COLO829 (cell line): ENCODE measurements around the gene PTPN22.

Experiments used
- DNase-seq: peaks from one replicate; pipeline ENCODE4 v3.0.0; 2012; ENCODE audit warnings: low spot score

Gene PTPN22

GRCh38 chr1:113871597-113872113 is at the start of gene PTPN22:
PTPN22 (minus strand) TSS chr1:113871712.
- no peak for DNase-seq

DNA sequence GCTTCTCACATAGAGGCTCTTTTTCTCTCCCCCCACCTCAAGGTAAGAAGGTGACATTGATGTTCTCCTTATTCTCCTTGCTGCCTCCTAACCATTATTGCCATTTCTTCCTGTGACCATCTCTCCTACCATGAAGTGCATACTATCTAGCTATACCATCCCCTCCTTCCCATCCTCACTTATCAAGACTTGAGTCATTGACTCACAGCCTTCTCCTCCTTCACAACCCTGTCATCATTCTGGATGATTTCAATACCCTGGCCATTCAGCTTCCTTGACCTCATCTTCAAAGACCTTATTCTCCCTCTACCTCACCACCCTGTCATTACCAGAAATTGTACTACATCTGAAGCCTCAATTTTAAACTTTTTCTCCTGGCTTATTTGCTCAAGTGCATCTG is 46.7 kb upstream of the PTPN22 start:
- no peak for DNase-seq

GRCh38 chr1:113917400-113918082 is 46.0 kb upstream of the PTPN22 start:
- DNase-seq, result no peak

GRCh38 chr1:113916974-113917373 is 45.5 kb upstream of the PTPN22 start:
- no peak for DNase-seq

DNA sequence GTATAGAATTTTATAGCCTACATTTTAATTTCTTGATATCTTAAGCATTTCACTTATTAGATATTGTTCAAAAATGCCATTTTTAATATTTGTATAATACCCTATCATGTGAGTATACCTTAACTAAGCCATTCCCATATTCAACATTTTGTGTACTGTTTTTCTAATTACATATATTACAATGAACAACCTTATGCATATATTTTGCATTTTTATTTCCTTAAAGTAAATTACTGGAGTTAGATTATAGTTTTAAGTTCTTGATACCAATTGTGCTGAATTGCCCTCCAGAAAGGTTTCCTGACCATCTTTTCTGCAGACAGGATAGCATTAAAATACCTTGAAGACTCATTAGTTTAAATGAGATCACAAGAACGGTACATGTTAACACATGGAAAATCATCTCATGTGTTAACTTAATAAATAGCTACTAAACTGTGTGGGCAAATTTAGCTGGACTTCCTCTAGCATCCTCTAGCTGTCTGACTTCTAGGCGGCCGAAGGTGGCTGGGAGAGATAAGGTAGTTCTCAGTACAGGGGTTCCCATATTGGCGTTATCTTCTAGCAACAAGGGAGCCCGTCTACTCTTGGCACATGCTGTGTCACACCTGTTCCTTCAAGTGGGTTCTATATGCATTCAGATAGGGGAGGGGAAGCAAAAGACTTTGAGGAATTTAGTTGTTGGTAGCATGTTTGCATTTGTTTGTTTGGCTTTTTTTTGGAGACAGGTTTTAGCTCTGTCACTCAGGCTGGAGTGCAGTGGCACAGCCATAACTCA is 42.6 kb upstream of the PTPN22 start:
- DNase-seq, result no peak

DNA sequence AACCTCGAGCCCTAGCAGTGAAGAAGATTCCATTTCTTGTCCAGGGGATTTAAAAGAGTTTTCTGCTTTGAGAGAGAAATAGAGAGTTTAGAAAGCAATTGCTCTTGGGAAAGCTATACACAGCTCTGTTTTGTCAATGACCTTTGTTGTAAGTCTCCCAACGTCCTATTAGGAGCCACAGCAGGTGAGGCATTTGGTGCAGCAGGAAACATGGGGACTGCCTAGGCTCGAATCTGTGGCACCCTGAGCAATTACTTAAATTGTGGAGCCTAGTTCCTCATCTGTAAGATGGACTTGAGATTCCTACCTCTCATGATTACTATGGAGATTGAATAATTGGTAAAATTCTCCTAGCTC is 41.8 kb upstream of the PTPN22 start:
- no peak for DNase-seq

DNA sequence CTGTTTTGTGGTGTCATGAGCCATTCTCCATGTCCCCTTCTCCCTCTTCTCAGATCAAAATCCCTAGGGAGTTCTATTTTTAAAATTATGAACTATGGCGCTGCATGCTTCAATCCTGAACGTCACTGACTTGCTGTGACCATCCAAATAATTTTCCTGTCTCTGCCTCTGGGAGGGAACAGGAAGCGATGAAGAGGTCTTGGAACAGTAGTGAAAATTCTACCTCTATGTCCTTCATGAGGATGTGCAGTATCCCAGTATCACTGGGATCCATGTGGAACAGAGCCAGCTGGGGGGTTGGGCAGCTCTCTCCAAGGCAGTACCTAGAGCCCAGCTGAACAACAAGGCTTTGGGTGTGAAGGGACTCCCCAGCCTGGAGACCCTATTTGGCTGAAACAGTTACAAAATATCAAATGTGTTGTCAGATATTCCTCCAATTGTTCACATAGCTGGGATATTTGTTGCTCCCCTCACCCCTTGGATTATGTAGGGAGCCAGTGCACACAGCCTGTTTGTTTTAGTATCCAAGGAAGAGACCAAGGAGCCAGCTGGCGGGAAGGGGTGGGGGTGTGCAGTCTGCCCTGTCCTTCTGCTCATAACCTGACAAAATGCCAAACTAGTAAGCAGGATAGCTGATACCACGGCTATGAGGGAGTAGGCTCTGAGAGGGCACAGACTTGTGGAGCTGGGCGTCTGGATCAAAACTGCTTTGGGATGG is 41.2 kb upstream of the PTPN22 start:
- DNase-seq, result no peak

DNA sequence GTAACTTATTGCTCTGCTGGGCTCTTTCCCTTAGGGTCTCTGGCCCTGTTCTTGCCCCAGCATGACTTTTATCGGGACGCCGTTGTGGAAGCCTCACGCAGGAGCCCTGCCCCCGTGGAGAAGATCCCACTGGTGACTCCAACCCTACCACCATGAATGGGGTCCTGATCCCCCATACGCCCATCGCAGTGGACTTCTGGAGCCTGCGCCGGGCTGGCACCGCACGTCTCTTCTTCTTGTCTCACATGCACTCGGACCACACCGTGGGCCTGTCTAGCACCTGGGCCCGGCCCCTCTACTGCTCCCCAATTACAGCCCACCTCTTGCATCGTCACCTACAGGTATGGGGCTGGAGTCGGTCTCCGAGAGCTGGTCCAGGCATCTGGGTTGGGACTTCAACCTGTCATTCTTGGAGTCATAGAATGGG is 33.9 kb upstream of the PTPN22 start:
- no peak for DNase-seq

GRCh38 chr1:113904674-113905434 is 33.3 kb upstream of the PTPN22 start, which contains the start of the genes AP4B1 and DCLRE1B:
AP4B1 (minus strand) TSS chr1:113904799; CDS start chr1:113904717, 82 bp downstream.
DCLRE1B (plus strand) TSS chr1:113905326; CDS start chr1:113905587, 261 bp downstream.
- DNase-seq, result peak; percentile 92

DNA sequence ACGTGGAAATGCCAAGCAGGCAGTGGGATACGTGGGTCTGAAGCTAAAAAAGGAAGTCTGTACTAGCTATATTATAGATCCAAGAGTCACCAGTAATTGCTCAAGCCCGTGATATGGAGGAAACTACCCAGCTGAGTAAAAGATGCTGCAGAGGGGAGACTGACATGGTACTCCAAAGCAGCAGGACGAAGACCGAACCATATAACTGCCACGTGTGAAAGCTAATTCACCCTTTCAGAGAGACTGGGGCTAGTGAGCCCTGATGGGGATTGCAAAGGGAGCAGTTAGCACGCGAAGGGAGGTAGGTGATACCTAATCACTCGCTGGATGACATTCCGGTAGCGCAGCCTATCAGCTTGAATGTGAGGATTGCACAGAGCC is 32.8 kb upstream of the PTPN22 start:
- no peak for DNase-seq

GRCh38 chr1:113903501-113904292 is 32.2 kb upstream of the PTPN22 start:
- DNase-seq, result no peak

DNA sequence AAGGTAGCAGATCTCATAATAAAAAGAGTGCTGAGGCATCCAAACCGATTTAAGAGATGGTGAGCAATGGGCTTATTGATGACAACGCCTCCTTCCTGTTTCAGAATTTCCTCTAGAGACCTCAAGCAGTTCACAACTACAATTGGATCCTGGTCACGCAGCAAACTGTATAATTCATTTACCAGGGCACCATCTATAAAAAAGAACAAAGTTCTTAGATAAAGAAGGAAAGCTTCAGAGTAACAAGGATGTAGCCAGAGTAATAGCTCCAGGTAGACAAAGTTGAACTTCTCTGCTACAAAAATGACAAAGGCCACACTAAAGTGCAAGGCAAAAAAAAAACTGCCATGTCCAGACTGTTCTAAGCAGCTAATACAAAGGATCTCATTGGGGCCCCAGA is 29.7 kb upstream of the PTPN22 start:
- DNase-seq, result no peak

DNA sequence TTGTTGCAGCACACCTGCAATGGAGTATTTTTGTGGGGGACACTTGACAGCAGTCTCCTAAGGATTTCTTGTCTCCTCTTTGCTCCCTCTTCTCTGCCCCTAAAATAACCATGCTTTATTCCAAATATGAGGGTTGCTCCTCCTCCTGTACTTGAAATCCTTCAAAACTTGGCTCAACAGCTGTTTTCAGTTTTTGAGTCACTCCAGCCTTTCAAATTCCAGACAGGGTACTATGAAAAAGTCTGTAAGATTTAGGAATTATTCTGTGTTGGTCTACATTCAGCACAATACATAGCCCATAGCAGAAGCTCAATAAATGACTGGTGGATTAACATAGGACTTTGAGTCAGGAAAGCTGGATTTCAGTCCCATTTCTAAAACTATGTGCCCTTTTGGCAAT is 27.6 kb upstream of the PTPN22 start:
- no peak for DNase-seq

- DNase-seq, result no peak
These were observed 26.8 kb upstream of the PTPN22 start for GRCh38 chr1:113898241-113898814.

DNA sequence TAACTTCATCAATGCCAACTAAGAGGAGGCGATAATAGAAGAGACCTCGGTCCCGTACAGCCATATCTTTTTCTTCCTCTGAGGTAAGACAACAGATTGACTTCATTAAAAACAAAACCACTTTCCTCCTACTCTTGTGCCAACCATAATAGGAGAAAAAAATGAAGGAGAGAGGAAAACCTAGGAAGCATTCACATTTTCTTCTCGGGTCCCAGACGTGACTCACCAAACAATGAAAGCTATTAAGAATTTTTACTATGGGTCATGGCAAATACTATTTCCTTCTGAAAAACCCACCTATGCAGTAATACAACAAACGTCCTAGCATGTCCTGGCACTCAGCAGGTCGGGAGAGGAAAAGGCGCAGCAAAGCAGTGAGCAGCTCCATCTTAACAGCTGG is 24.4 kb upstream of the PTPN22 start:
- DNase-seq, result no peak

- DNase-seq, result no peak
These were observed 23.6 kb upstream of the PTPN22 start for GRCh38 chr1:113895098-113895497.

- DNase-seq, result no peak
These were observed 21.8 kb upstream of the PTPN22 start for GRCh38 chr1:113893267-113893666.

- no peak for DNase-seq
These were observed 20.2 kb upstream of the PTPN22 start for GRCh38 chr1:113891631-113892220.

DNA sequence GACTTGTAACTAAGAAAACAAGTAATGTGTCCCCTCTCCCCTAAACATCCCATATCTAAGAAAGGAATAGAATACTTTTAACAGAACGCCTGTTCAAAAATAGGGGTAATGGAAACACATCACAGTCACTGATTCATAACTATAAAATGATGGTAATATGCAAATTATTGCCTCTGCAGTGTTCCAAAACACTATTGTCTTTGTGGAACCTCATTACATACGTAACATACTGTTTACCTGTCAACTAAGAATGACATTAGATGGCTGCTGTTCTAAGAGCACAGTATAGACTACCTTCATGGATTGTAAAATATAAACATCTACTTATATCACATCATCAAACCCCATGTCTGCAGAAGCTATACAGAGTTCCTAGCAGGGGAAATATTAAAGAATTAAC is 19.3 kb upstream of the PTPN22 start:
- DNase-seq, result no peak
